Measurements from ENCODE around the gene CERS1.
A peak's percentile ranks its signal among the peaks of the same experiment; 100 is the strongest.

The CERS1 gene

DNA sequence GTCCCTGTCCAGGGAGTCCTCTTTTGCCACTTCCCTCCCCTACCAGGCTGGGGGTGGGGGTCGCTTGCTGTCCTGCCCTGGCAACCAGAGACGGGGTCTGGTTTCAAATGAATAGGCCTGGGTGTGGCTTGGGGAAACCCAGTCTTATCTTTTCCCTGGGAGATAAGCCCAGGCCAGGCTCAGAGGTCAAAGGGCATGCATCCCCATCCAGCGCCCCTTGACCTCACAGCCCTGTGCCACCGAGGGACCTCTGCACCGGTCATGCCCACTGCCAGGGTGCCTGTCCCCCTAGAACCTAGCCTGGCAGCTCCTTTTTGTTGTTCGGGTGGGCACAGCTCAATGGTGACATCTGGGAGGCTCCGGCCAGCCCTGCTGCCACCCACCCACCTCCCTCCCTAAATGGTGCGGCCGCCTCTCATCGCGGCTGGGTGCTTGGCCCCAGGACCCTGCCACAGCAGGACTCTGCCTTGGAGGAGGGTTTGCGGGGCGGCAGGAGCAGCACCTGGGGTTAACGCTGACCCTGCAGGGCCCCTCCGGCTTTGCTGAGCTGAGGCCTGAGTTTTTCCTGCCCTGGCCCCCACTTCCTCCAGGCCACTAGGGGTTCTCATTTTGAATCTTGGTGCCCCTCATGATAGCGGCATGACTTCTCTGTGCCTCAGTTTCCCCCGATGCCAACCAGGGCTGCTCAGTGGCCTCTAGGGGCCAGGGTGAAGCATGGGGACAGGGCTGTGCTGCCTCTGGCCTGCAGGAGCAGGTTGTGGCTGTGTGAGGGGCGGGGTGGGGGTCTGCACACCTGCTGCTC is 2.9 kb upstream of the CERS1 start:
- FAIRE-seq (no peak), DNase-seq (ENCODE audit: insufficient read length, low spot score) (no peak)
- TF ChIP-seq POLR2A (IDR thresholded peaks at IDR 0.05; ENCODE audit: low read depth, low read length) = no peak

DNA sequence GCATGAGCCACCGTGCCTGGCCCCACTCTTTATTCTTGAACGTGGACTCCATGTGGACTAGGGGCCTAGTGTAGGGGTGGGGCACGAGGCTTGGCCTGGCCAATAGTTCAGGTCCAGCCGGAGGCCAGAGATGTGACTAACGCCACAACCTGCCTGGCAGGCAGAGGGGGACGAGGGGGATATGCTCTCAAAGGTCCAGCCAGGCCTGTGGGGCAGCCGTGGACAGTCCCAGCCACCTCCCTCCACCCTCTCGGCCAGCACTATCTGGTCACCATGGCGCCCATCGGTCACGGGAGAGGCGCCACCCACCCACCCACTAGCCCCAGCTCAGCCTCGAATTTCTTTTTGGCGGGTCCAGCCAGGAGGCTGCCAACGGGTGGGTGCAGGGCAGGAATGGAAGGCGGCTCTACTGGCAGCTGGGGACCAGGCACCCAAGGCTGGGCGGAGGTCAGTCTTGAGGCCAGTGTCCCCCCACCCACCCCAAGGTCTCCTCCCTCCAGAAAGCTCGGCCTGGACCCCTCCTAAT is 2.2 kb upstream of the CERS1 start:
- FAIRE-seq = no peak
- no peak for DNase-seq (ENCODE audit: insufficient read length, low spot score)
- no peak for TF ChIP-seq POLR2A (IDR thresholded peaks at IDR 0.05; ENCODE audit: low read depth, low read length)

- no peak for DNase-seq (ENCODE audit: insufficient read length, low spot score)
- FAIRE-seq = no peak
- TF ChIP-seq POLR2A (IDR thresholded peaks at IDR 0.05; ENCODE audit: low read depth, low read length) = no peak
These were observed 1.4 kb upstream of the CERS1 start for GRCh38 chr19:18897094-18898029.

DNA sequence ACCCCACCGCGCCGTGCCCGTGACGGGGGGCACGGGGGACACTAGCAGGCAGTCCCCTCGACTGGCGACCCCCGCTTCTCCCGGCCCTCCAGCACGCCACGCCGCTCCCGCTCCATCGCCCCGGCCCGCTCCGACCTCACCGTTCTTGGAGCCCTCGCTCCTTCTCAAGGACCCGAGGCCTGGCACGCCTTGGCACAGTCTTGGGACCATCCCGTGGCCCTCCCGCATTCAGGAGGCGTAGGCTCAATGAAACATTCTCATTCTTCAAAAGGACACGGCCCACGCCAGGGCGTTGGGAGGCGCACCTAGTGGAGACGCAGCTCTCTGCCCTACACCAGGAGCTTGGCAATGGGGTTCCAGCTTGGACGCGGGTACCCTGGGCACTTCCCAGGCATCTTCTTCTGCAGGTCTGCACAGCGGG is 473 bp upstream of the CERS1 start:
- no peak for FAIRE-seq
- TF ChIP-seq POLR2A (IDR thresholded peaks at IDR 0.05; ENCODE audit: low read depth, low read length) = no peak
- no peak for DNase-seq (ENCODE audit: insufficient read length, low spot score)

GRCh38 chr19:18895038-18895823 is 727 bp downstream of the CERS1 start:
- no peak for DNase-seq (ENCODE audit: insufficient read length, low spot score)
- no peak for FAIRE-seq
- no peak for TF ChIP-seq POLR2A (IDR thresholded peaks at IDR 0.05; ENCODE audit: low read depth, low read length)

DNA sequence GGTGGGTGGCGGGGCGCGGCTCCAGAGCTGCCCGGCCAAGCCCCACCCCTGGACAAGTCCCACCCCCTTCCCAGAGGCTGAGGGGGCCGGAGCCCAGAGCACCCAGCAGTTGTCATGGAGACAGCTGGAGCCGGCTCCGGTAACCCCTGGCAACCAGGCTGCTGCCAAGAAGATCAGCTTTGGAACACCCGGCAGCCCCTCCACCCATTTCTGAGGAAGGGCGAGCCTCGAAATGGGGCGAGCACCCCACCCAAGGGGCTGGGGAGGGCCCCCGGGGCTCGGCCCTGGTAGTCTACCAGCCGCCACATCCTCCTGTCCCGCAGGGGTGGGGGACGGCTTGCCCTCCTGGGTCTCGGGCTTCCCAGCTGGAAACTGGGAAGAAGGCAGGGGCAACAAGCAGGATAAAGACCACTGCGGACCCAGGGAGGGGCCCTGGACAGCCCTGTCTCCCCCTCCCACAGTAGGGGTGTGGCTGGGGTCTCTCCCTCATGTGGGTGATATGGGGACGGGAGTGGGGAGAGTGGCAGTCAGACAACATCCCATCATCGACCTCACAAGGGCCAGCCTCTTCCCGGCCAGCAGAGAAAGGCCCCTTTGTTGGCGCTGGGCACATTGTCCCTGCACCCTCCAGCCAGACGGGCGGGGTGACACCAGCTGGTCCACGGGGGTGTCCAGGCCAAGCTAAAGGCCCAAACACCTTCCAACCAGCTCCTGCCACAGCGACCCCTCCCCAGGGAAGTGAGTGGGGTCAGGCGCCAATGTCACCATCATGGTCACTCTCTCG is 1.5 kb downstream of the CERS1 start:
- DNase-seq (ENCODE audit: insufficient read length, low spot score) = peak; percentile 75
- no peak for TF ChIP-seq POLR2A (IDR thresholded peaks at IDR 0.05; ENCODE audit: low read depth, low read length)
- no peak for FAIRE-seq

DNA sequence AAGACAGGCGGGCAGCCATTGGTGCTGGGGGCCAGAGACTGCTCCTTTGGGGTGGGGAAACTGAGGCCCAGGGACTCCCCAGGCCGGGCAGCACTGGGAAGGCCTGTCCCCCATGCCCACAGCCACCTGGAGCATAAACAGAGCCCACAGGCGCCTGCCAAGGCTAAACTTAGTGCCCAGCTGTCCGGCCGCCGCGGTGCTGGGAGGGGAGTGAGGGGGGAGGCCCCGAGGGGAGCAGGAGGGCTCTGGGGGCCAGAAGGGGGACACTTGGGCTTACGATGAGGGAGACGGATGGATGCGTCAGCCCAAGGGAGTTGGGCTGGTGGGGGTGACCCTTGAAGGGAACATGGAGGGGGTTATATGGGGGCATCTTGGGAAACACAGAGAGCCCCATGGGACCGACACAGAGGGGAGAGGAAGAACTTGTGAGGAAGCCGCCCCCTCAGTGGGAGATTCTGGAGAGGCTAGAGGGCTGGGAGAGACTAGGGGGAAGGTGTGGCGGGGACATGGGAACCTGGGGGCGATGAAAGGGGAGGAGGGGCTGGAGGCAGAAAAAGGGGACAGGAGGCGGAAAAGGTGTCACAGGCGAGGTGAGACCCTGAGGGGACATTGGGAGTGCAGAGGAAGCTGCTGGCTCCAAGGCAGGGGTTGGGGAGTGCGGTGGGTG is 2.2 kb downstream of the CERS1 start:
- no peak for FAIRE-seq
- DNase-seq (ENCODE audit: insufficient read length, low spot score) = no peak
- TF ChIP-seq POLR2A (IDR thresholded peaks at IDR 0.05; ENCODE audit: low read depth, low read length) = no peak

DNA sequence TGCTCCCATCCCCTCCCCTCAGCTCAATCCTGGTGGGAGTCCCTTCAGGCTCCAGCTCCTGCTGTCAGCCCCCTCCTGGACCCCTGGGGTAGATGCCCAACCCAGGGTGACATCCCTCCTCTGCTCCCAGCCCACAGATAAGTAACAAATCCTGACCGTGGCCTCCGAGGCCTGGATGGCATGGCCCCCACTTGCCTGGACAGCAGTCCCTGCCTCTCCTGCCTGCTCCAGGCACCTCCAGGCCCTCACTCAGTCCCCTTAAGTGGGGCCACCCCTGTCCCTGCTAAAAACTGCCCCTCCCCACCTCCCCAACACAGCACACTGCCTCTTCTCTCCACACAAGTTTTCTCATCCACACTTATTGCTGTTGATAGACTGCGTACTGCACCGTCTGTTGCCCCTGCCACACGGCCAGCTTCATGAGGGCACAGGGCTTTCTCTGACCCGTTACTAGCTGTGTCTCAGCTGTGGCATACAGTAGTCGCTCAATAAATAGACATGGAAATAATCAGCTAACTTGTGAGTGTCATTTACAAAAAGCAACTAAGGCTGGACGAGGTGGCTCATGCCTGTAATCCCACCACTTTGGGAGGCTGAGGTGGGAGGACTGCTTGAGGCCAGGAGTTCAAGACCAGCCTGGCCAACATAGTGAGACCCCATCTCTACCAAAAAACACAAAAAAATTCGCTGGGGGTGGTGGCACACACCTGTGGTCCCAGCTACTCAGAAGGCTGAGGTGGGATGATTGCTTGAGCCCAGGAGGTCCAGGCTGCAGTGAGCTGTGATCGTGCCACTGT is 5.8 kb downstream of the CERS1 start:
- no peak for TF ChIP-seq POLR2A (IDR thresholded peaks at IDR 0.05; ENCODE audit: low read depth, low read length)
- no peak for FAIRE-seq
- no peak for DNase-seq (ENCODE audit: insufficient read length, low spot score)

GRCh38 chr19:18886972-18887371 is 9.0 kb downstream of the CERS1 start:
- DNase-seq (ENCODE audit: insufficient read length, low spot score) (no peak), FAIRE-seq (no peak)
- TF ChIP-seq POLR2A (IDR thresholded peaks at IDR 0.05; ENCODE audit: low read depth, low read length) = no peak

DNA sequence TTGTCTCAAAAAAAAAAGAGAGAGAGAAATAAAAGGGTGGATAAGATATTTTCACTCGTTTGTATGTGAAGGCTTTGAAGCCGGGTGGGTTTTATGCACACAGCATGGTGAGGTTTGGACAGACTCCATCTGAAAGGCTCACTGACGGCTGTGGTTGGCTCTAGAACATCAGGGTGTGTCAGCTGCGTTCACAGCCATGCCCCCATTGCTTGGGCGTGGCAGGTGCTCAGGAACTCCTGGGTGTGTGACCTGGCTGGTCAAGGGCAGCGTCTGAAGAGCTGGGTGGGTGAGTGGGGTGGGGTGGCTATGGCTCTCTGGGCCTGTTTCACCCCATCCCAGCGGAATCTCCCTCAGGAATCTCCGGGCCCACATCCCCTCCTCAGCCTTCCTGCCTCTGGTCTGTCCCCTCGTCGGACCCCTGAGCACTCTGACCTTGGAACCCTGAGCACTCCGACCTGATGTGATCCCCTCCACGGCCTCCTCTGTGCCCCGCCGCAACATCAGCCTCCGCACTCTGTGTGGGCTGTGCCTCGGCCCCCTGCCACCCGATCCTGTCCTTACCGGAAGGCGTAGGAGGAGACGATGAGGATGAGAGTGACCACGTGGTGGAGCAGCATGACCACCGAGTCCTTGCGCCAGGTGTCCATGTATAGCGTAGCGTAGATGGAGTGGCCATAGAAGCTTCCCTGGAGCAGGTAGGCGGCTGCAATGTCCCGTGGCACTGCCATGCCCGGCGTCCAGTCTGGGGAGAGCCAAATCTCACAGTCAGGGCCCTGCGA is 12.2 kb downstream of the CERS1 start:
- DNase-seq (ENCODE audit: insufficient read length, low spot score) (no peak), FAIRE-seq (no peak)
- no peak for TF ChIP-seq POLR2A (IDR thresholded peaks at IDR 0.05; ENCODE audit: low read depth, low read length)

- DNase-seq (ENCODE audit: insufficient read length, low spot score) (no peak), FAIRE-seq (no peak)
- no peak for TF ChIP-seq POLR2A (IDR thresholded peaks at IDR 0.05; ENCODE audit: low read depth, low read length)
These were observed 14.5 kb downstream of the CERS1 start for GRCh38 chr19:18881491-18881890.

Data from H54 (cell line).